Gastroesophageal sphincter (tissue), 4 donors: Measurements from ENCODE around the gene ILK. TPM values are rescaled to one million over a fixed set of nuclear protein-coding genes. Genes with fewer than 3 reads are reported as not detected.

Source experiments
- ATAC-seq: fragments of 150-250 bp; one replicate; pipeline ENCODE4 v1.9.1; 2016; ENCODE audit warnings: mild to moderate bottlenecking, moderate library complexity
- H3K27ac ChIP-seq, 4 donors: fragments of 200-600 bp; sonication (generic) in 3 of 4; 1 replicate in 3 of 4; 2 replicates in 1 of 4; pipeline ENCODE4 v1.5.1; 2016 to 2019
- H3K27me3 ChIP-seq: fragments of 200-600 bp; sonication (generic); one replicate; pipeline ENCODE4 v1.5.1; 2019
- H3K36me3 ChIP-seq, 2 donors: fragments of 200-600 bp; sonication (generic); one replicate each; pipeline ENCODE4 v1.5.1; 2019; ENCODE audit warnings: control low read depth in 1 of 2
- H3K4me1 ChIP-seq, 3 donors: fragments of 200-600 bp; sonication (generic); 1 replicate in 2 of 3; 2 replicates in 1 of 3; pipeline ENCODE4 v1.5.1; 2016 to 2019; ENCODE audit warnings: control low read depth in 2 of 3
- H3K4me3 ChIP-seq, 2 donors: fragments of 200-600 bp; sonication (generic); one replicate each; pipeline ENCODE4 v1.5.1; 2019; ENCODE audit warnings: mild to moderate bottlenecking in 1 of 2, moderate library complexity in 1 of 2
- H3K9me3 ChIP-seq, 3 donors: fragments of 200-600 bp; sonication (generic); one replicate each; pipeline ENCODE4 v1.5.1; 2017 to 2019; ENCODE audit warnings: control low read depth in 2 of 3
- EP300 ChIP-seq: sonication (generic); formaldehyde crosslinking; IDR thresholded peaks from one replicate; pipeline ENCODE4 v1.6.1; 2017; ENCODE audit warnings: antibody characterized with exemption, mild to moderate bottlenecking
- POLR2A ChIP-seq, 2 donors: fragments of 450-650 bp; IDR thresholded peaks; one replicate each; pipeline ENCODE4 v1.6.1; 2017; ENCODE audit warnings: antibody characterized with exemption in 2 of 2, mild to moderate bottlenecking in 2 of 2, moderate library complexity in 1 of 2
- POLR2AphosphoS5 ChIP-seq: sonication (generic); formaldehyde crosslinking; IDR thresholded peaks from one replicate; pipeline ENCODE4 v1.6.1; 2017; ENCODE audit warnings: antibody characterized with exemption
- WGBS, 2 donors: methylation state at CpG; one replicate each; pipeline ENCODE4 v1.1.5; 2018; ENCODE audit warnings: low coverage in 1 of 2; 5-methylcytosine and 5-hydroxymethylcytosine counted together
- total RNA-seq, 4 donors: library from RNA; depleted of rRNA; stranded (reverse); fragments of >200 nt; gene quantifications; one replicate each; pipeline ENCODE4 v1.1.0, GENCODE V29; 2016
- TF ChIP-seq, protein P1 (sequence below), 4 experiments: fragments of 200-600 bp in 2 of 4; fragments of 450-650 bp in 2 of 4; sonication (generic) in 1 of 4; IDR thresholded peaks; one replicate each; pipeline ENCODE4 v1.5.1; 2017 to 2019; ENCODE audit warnings: antibody characterized with exemption in 4 of 4, mild to moderate bottlenecking in 2 of 4, moderate library complexity in 2 of 4

The ILK gene
- total RNA-seq, 4 donors from 2014 or later, result 395 to 658 (median 466) TPM

DNA sequence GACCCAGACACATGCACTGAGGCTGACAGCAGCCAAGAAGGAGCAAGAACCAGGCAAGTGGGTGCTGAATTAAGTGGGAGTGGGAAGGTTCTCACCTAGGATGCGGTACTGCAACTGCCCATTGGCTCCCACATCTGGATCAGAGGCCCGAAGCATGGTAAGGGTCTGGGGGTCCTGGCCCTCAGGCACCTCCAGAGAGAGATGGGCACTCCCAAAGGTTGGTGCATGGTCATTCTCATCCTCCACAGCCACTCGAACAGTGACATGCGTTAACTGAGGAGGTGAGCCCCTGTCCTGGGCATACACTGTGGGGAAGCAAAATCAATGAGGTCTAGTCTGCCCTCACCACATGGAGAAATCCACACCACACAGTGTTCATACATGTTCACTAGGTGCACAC is 25.0 kb downstream of the ILK start:
- no peak for ATAC-seq
- H3K27ac ChIP-seq, result no peak overlapping the region
- H3K9me3 ChIP-seq, result no peaks in the 10 kb centered on the region
- H3K36me3 ChIP-seq, result peaks cover 0 to 100% of the 10 kb centered on the region in 2 donors
- peaks cover 0 to 6% (median 0%) of the 10 kb centered on the region in 3 donors for H3K4me1 ChIP-seq
- TF ChIP-seq, protein P1, sequence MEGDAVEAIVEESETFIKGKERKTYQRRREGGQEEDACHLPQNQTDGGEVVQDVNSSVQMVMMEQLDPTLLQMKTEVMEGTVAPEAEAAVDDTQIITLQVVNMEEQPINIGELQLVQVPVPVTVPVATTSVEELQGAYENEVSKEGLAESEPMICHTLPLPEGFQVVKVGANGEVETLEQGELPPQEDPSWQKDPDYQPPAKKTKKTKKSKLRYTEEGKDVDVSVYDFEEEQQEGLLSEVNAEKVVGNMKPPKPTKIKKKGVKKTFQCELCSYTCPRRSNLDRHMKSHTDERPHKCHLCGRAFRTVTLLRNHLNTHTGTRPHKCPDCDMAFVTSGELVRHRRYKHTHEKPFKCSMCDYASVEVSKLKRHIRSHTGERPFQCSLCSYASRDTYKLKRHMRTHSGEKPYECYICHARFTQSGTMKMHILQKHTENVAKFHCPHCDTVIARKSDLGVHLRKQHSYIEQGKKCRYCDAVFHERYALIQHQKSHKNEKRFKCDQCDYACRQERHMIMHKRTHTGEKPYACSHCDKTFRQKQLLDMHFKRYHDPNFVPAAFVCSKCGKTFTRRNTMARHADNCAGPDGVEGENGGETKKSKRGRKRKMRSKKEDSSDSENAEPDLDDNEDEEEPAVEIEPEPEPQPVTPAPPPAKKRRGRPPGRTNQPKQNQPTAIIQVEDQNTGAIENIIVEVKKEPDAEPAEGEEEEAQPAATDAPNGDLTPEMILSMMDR (IDR thresholded peaks at IDR 0.05), result no peak
- TF ChIP-seq POLR2AphosphoS5 (no peak), POLR2A (IDR thresholded peaks at IDR 0.05) (no peak), EP300 (no peak)
- H3K4me3 ChIP-seq, result no peak overlapping the region
- H3K27me3 ChIP-seq, result no peaks in the 10 kb centered on the region
- WGBS, 2 donors, result 86 to 100% methylated on average over 1 to 2 of the region's 4 CpGs

GRCh38 chr11:6629573-6629891 is 26.0 kb downstream of the ILK start:
- H3K9me3 ChIP-seq, result no peaks in the 10 kb centered on the region
- no peak overlapping the region for H3K4me3 ChIP-seq
- ATAC-seq, result no peak
- H3K36me3 ChIP-seq, result peaks cover 0 to 95% of the 10 kb centered on the region in 2 donors
- TF ChIP-seq, protein P1 (IDR thresholded peaks at IDR 0.05), result no peak
- no peak for TF ChIP-seq POLR2A (IDR thresholded peaks at IDR 0.05)
- TF ChIP-seq POLR2AphosphoS5, result no peak
- TF ChIP-seq EP300, result no peak
- WGBS, 2 donors, result 89% methylated on average over 7 of the region's 24 CpGs; no CpG with 5 or more reads in 1 of the 2 donors
- H3K27ac ChIP-seq, result no peak overlapping the region
- no peaks in the 10 kb centered on the region for H3K27me3 ChIP-seq
- peaks cover 0 to 16% (median under 1%) of the 10 kb centered on the region in 3 donors for H3K4me1 ChIP-seq

GRCh38 chr11:6629892-6630631 is 26.5 kb downstream of the ILK start:
- peaks cover 0 to 21% (median 6%) of the 10 kb centered on the region in 3 donors for H3K4me1 ChIP-seq
- ATAC-seq, result no peak
- H3K36me3 ChIP-seq, result peaks cover 0 to 90% of the 10 kb centered on the region in 2 donors
- H3K27me3 ChIP-seq, result no peaks in the 10 kb centered on the region
- H3K9me3 ChIP-seq, result no peaks in the 10 kb centered on the region
- H3K27ac ChIP-seq, result no peak overlapping the region
- no peak for TF ChIP-seq EP300
- TF ChIP-seq POLR2AphosphoS5, result no peak
- TF ChIP-seq POLR2A (IDR thresholded peaks at IDR 0.05), result no peak
- TF ChIP-seq, protein P1 (IDR thresholded peaks at IDR 0.05), result no peak
- 100% methylated on average over 1 of the region's 102 CpGs; no CpG with 5 or more reads in 1 of the 2 donors for WGBS, 2 donors
- no peak overlapping the region for H3K4me3 ChIP-seq

- TF ChIP-seq POLR2A (IDR thresholded peaks at IDR 0.05) (no peak), EP300 (no peak), POLR2AphosphoS5 (no peak)
- TF ChIP-seq, protein P1 (IDR thresholded peaks at IDR 0.05), result no peak
- no peak overlapping the region for H3K27ac ChIP-seq
- no peak overlapping the region for H3K4me3 ChIP-seq
- WGBS, 2 donors, result 100% methylated on average over 1 of the region's 28 CpGs; no CpG with 5 or more reads in 1 of the 2 donors
- H3K4me1 ChIP-seq, result peaks cover 0 to 28% (median 13%) of the 10 kb centered on the region in 3 donors
- no peaks in the 10 kb centered on the region for H3K9me3 ChIP-seq
- peaks cover 0 to 83% of the 10 kb centered on the region in 2 donors for H3K36me3 ChIP-seq
- H3K27me3 ChIP-seq, result no peaks in the 10 kb centered on the region
- no peak for ATAC-seq
These were observed 27.2 kb downstream of the ILK start for GRCh38 chr11:6630632-6631291.
